GM18502 (cell line): Measurements from ENCODE around the gene MITF.

ENCODE experiments used
- ATAC-seq: cut with Tn5 transposase; IDR thresholded peaks from one replicate; pipeline ENCODE4 v1.9.1; 2021; ENCODE audit warnings: mild to moderate bottlenecking; ENCODE audit not compliant: unreplicated experiment, poor library complexity

Gene MITF

DNA sequence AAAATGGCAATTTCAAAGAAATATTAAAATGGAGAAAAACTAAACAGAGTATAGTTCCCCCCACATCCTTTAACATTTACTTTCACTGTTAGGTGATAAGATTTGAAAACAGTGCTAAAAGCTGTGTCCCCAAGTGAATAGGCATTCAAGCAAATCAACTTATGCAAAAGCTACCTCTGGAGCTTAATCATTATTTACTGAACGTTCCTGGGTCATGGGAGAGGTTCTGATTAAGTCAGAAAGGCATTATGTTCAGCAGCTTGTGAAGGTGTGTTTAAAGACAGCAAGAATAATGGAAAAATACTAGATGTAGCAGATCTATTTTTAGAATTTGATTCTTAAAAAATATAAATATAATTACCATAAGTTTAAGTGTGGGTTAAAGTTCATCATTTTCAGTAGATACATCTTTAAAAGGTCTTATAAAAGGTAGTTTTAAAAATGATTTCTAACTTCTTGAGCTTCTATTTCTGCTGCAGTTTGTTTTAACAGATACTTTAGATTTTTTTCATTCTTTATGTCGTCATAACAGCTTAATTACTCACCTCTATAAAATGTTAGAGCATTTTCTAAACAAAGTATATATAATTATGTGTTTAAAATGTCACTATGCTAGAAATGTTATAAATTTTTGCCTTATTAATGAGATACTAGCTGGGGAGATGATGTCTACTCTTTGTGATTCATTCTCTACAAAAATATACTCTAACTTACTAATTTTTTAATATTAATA lies 127.9 kb downstream of the MITF start:
- ATAC-seq, result no peak

DNA sequence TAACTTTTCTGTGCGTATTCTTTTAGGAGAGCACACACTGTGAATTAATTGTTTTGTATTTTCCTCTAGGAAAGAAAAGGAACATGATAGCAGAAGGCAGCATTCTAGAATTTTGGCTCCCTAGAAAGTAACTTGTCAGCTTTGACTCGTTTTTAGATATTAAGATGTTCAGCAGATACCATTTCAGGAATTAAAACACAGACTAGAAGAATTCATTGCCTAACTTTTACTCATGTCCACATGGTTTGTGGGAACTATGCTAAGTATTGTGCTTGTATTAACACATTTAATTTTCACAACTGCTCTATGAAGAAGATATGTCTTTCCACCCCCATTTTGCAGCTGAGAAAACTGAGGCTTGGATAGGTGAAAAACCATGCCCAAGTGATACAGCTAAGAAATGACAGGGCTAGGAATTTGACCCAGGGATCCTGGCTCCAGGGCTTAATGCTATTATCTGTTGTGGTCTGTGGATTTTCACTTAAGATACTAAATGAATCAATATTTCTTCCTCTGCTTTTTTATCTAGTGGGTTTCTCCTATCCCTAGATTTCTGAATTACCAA lies 128.8 kb downstream of the MITF start:
- ATAC-seq, result no peak

DNA sequence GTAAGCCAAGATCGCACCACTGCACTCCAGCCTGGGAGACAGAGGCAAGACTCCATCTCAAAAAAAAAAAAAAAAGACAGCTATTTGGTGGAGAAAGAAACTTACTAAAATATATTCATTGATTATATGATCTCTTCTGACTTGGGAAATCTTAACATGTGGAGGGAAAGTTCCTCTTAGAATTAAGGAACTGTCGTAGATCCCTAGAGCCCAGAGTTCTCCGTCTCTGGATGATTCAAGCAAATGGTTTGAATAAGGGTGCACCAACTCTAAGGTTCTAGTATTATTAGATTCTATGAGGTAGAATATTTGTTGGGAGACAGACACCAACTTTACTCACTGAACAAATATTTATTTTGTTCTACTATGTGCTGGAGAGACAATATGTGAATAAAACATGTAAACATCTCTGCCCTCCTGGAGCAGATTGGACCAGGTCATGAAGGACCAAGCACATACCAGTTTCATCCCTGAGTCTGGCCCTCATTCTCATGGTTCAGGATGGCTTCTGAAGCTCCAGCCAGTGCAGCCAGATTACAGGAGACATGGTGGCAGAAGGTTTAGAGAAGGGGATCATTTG lies 129.7 kb downstream of the MITF start:
- ATAC-seq, result no peak

DNA sequence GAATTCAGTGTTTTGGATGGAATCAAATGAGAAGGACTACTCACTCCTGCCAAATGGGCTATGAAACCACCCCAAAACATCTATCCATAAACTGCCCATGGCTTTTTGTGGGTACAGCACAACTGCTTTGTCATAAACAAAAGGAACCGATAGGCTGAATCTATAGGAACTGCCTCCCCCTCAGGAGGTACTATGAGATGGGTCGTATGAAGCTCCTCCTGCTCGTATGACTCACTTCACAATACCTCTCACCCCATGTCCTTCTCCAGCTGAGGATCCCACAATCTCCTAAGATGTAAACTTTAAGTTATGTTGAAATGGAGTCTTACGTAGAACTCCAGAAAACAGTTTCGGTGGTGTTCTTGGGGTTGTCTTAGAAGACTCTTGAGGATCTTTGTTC lies 130.4 kb downstream of the MITF start:
- ATAC-seq, result no peak

DNA sequence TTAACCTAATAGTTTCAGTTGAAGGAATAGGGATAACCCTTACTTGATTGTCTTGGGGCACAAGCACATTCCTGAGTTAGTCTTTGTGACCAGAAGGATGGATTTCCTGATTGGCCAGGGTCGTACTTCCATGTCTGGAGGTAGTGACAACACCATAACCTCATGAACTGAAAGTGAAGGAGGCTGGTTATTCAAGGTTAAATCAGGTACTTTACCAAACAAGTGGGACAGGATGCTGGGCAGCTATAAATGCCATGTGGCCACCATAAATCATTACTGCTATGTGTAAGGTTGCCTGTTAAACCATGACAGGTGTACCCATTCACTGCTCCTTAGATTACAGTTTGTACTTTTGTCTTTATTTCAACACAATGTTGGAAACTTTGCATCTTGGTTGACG lies 132.0 kb downstream of the MITF start:
- no peak for ATAC-seq

DNA sequence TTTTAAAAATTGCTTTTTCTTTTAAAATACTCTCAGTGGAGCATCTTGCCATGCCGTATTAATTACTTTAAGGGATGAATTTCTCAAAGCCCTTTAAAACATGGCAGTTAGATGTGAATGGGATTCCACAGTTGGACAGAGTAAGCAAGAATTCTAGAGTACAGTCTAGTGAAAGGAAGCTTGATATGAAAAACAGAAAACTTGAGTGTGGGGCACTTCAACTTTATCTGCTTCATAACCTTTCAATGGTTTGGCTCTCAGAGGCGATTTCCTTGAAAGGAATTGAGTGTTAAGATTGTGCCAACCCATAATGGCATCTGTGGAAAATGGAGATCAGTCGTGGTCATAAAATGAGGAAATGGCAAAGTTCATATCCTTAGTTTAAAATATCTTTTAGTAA lies 132.6 kb downstream of the MITF start:
- ATAC-seq, result no peak

DNA sequence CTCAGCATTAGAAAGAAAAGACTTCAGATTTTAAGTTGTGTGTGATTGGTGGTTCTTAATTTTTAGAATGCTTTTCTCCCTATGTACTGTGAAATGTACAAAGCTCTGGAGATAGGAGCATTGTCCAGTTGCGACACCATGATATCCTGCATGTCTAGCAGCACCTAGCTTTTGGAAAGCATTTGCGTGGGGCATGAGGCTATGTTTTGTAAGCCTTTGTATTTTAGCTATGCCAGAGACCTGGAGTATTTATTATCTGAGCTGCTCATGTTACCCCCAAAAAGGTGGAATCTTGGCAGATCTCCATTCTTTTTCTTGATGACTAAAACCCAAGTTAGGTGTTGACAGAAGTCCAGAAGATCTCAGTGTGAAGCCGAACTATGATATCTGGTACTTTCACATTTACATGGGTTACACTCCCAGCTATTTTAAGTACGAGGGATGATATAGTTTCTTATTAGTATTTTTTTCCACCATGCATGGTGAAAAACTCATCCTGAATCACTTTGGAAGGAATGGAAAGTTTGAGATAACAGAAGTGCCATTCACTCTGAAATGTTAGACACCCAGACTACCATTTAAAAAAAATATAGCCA lies 133.6 kb downstream of the MITF start:
- ATAC-seq, result no peak

DNA sequence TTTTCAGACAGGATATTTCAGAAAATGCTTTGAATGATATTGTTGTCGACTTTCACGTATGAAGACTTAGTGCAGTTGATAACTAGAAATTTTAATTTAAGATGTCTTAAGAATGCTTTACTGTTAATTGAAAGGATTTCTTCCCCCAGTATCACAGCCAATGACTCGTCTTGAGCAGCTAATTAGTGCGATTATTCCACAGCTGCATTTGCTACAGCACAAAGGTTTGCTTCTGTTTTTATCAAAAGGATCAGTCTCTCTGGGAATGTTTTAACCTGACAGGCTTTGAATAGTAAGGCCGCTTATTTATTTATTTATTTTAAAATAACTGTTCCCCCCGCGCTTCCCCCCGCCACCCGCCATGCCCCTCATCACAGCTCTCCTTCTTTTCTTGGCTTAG lies 136.8 kb downstream of the MITF start:
- ATAC-seq, result no peak

DNA sequence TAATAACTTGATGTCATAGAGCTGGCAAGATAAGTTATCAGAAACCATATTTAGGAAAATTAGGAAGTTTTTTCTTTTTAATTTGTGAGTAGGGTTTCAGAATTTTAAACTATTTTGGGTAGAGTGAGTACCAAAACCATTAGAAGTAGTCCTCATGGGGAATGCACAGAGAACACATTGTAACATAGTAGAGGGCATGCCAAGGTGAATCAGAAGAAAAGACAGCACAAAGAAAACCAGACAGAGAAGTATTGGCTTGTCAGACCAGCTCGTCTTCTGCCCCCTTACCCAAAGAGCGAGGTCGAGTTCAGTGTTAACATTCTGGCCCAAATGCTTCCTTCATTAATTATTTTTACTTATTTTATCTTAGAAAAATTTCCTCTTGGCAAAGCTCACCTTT lies 139.0 kb downstream of the MITF start:
- ATAC-seq, result no peak

DNA sequence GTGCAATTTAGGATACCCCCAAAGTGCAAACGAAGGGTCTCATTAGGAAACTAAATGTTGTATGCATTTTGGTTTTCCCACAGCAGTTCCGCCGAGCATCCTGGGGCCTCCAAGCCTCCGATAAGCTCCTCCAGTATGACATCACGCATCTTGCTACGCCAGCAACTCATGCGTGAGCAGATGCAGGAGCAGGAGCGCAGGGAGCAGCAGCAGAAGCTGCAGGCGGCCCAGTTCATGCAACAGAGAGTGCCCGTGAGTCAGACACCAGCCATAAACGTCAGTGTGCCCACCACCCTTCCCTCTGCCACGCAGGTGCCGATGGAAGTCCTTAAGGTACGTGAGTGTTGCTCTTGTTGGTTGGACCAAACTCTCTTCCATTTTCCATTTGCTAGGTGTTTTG lies 139.8 kb downstream of the MITF start:
- no peak for ATAC-seq

DNA sequence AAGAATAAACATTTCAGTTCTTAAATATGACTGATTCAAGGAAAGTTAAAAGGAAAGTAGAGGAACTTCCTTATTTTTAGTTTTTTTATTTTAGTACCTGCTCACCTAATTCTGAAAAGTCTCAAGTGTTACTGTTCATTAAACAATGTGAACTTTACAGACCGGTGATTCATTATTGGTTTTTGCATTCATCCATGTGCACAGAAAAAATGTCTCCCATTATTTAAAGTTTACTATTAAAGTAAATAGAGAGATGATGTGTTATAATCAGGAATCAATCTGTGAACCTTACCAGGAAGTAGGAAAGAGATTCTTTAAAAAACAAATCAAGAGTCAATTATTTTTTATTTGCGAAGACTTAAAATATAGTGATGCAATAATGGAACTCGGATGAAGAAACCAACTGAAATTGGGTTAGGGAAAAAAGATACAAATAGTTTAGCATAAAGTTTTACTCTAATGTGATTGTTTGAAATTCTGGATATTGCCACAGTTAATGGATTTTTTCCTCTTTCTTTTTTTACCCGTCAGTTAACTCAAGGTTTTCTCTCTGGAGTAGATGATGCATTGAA lies 140.9 kb downstream of the MITF start:
- ATAC-seq, result no peak

DNA sequence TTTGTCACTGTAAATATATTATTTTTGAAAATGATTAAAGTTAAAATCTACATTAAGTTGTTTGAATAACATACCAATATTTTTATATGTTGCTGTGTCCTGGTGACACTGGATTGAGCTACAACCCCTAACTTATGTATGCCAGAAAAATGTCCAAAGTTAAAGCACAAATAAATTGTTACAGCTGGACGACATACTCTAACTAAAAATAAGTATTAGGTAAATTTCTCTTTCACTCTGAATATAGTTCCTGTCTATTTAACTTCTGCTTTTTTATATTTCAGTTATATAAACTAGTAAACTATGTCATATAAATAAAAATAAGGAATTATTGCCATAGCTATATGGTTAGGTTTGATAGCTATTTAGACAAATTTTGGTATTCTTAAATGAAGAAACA lies 141.8 kb downstream of the MITF start:
- ATAC-seq, result no peak

DNA sequence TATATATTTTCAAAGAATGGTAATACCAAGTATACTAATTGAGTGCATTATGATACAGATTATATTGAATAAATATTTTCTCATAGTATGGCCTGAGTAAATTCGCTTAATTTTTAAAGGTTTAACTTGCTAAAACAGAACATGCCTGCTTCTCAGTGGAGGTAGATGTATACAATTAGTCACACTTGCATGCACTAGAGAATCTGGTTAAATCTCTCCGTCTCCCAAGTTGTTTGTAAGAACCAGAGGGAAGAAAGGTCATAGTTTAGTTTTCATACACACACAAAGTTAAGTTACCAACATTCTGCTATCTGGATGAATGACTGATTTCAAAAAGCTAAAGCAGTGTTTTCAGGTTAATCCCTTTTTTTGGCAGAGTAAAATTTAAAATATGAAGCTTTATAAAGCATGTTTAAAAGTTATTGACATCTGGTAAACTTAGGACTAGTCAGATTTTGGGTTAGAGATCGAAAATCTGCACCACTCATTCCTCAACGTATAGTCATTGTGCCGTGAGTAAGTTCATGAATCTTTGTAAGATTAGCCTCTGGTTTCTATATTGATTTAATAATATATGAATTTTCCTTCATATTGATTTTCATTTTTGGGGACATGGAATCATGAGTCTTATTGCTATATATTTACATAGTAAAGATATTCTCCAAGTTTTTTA lies 142.6 kb downstream of the MITF start:
- ATAC-seq, result no peak

DNA sequence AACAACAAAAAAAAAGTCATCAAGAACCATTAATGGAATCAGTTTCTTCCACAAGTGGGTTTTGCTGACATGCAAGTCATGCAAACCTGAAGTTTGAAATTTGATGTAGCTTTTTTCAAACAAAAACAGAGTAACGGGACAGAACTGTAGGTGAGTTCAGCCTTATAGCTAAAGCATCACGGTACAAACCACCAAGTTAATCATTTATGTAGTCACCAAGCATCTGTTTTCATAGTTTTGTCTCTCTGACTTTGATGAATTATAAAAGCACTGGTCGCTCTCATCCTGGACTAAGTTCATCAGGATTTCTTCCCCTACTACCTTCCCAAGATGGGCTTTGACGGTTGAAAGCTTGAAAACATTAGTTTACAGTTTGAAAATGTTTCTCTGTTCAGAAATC lies 143.3 kb downstream of the MITF start:
- ATAC-seq, result no peak

DNA sequence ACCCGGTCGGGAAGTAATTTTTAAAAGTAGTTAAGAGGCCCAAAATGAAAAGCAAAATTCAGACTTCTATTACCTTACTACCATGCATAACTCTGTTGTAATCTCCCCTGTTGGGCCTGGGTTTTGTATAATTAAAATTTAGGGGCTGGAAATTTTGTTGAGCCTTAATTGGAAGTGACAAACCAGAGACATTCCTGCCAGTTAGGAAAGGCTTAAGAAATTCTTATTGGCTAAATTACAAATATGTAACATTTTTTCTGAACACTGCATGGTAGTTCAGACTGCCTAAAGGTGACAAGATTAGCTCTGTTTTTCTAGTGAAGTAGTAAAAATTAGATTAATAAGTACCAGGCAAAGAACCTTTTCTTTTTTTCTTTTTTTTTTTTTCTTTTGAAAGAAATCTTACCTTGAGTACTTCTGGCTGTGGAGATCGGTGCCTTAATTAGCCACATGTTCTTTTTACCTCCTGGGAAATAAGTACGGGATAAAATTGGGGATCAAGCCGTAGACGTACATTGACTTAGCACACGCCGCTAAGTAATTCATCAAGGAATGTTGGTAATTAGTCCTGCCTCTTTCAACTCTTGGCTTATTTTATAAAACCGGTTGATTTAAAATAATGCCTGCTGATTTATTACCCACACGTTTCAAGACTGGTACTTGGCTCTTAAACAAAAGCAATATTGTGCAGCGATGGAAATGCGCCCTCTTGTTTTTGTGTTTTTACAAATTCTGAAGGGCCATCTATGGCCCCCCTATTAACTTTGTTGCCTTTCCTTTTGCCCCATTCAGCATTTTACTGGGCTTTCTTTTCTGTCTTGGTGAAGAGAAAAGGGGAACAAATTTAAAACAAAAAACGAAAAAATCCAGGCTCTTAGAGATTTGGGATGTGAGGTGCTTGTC lies 149.0 kb downstream of the MITF start:
- no peak for ATAC-seq

DNA sequence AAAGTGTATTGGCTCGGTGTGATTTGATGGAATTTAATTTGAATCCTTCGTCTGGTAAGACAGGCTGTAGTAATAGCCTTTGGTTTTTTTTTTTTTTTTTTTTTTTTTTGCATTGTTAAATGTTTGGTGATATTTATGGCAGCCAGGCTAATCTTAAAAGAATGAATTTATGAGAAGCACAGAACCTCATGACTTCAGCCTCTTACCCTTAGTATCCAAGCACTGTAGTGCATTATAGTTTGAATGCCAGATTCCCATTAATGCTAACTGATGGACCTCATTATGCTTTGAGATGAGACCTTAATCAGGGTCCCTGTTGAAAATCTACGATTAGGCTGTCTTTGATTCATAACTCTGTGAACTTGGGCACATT lies 149.7 kb downstream of the MITF start:
- ATAC-seq, result no peak

DNA sequence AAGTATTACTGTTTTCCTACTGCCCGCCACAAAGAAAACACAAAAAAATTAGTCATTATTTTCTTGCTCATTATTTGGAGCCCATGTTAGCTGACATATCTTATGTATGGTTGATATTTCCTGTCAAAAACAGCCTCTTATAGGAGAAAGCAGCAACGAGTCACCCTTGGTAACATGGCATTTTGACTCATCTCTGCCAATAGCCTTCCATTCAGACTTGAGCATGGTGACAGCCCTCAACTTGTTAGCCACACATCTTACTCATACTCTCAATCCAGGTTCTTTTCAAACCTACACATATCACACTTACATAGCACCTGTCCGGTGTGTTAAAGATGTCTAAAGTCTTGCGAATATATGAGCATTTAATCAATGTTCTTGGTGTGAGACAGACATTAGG lies 150.8 kb downstream of the MITF start:
- no peak for ATAC-seq

DNA sequence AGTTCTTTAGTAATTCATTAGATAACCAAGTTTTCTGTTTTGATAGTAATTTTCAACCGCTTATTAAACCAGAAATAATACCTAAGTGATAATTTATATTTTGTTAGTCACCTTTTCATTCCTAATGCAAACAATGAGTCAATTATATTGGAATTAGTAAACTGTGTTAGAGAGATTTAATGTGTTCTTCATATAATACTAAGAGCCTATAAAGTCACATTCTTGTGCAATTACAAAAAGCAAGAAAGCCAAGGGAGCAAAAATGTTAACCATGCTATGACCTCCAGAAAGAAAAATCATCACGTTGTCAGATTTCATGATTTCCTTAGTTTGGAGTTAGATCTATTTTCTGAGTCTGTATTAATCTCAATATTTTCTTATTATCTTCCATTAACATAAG lies 151.4 kb downstream of the MITF start:
- ATAC-seq, result no peak

DNA sequence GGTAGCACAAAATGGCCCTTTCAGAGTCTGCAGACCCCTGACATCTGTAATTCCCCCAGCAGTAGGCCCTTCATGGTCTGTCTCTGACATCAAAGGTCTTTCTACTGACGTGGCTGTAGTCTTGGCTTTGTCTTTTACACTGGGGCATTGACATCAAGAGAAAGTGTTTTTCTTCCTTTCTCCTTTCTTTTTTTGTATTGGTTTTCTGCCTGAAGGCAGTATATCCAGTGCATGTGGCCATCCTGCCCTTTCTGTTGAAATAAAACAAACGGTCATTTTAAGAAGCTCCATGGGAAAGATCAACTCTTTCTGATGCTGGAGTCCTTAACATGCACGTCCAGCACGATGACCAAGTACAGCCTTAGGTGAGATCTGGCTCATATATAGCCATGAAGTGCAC lies 153.4 kb downstream of the MITF start:
- no peak for ATAC-seq

DNA sequence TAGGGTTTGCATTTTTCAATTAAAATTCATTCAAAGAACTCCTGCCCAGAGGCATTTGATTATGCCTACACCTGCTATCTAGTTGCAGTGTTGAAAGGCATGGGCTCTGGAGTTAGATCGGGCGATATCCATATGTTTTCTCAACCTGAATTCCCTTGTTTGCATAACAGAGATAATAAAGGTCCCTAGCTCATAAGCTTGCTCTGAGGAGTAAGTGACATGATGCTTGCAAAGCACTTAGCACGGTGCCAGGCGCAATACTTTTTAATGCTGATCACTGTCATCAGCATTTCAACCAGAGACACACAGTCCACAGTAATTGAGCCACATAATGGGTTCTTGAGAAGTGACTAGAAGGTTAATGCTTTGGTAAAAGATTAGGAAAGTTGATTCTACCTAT lies 154.0 kb downstream of the MITF start:
- ATAC-seq, result no peak
